K562 (cell line): ENCODE data around the gene NRG3. TPM values are rescaled to one million over a fixed set of nuclear protein-coding genes. Genes with fewer than 3 reads are reported as not detected.

ENCODE experiments used
- ATAC-seq: fragments of 200-7000 bp; cut with Tn5 transposase; 3 replicates; pipeline ENCODE4 v1.9.1; 2020; ENCODE audit warnings: moderate library complexity
- BruUV-seq: library from RNA; stranded (reverse); fragments of 400-500 nt; replicated peaks from 2 replicates; lab custom pipeline; 2021; lab: Mats Ljungman, UMichigan
- CTCF ChIA-PET: fragments of 300-600 bp; formaldehyde crosslinking; extraction: SDS; loops from one replicate; lab custom pipeline; 2021; ENCODE audit warnings: low intra/inter-chr PET ratio; lab: Yijun Ruan, JAX
- POLR2A ChIA-PET: fragments of 300-600, 350-650 bp; sonication (Branson Sonifier 250); formaldehyde crosslinking; extraction: SDS; loops from one replicate; lab custom pipeline; 2021; ENCODE audit warnings: antibody characterized with exemption, inconsistent platforms; lab: Yijun Ruan, JAX
- DNase-seq, 4 experiments: peaks; one replicate each; pipeline versions ENCODE4 v3.0.0 to v3.0.0-alpha.2; 2011 to 2018; ENCODE audit warnings: low spot score in 3 of 4, mixed read lengths in 3 of 4; ENCODE audit errors: extremely low read depth in 1 of 4
- FAIRE-seq: peaks from 2 replicates; lab custom pipeline; 2011; peaks lifted over from hg19 to GRCh38; lab: Jason Lieb, UNC
- H2AFZ ChIP-seq: 2 replicates; pipeline ENCODE4 v1.6.0; 2011; ENCODE audit warnings: low read depth, low read length, control low read depth, inconsistent platforms
- H3K27ac ChIP-seq: fragments of 200-600 bp; 3 replicates; pipeline ENCODE4 v1.8.0; 2011; ENCODE audit warnings: low read depth, mild to moderate bottlenecking, control low read depth, inconsistent platforms, low read length, moderate library complexity, mixed read lengths; ENCODE audit errors: extremely low read depth
- H3K27me3 ChIP-seq, 2 experiments: fragments of 300-600 bp in 1 of 2; 2 replicates in 1 of 2; 3 replicates in 1 of 2; pipeline versions ENCODE4 v1.6.0 to v1.8.0; 2011; ENCODE audit warnings: inconsistent platforms in 2 of 2, low read length in 2 of 2, mild to moderate bottlenecking in 1 of 2, mixed read lengths in 1 of 2, moderate library complexity in 1 of 2; ENCODE audit not compliant: control insufficient read depth in 2 of 2, insufficient read depth in 2 of 2
- H3K36me3 ChIP-seq: fragments of 300-600 bp; 3 replicates; pipeline ENCODE4 v1.8.0; 2011; ENCODE audit warnings: mild to moderate bottlenecking, low read length, inconsistent platforms; ENCODE audit not compliant: control insufficient read depth, insufficient read depth
- H3K4me1 ChIP-seq, 2 experiments: fragments of 200-600 bp in 1 of 2; replicated peaks in 1 of 2; 2 replicates in 1 of 2; 3 replicates in 1 of 2; pipeline versions ENCODE4 v1.5.1 to v1.8.0; 2011; ENCODE audit warnings: inconsistent platforms in 2 of 2, low read length in 2 of 2, mild to moderate bottlenecking in 1 of 2, mixed read lengths in 1 of 2, moderate library complexity in 1 of 2; ENCODE audit not compliant: control insufficient read depth in 2 of 2, insufficient read depth in 2 of 2
- H3K4me2 ChIP-seq: 2 replicates; pipeline ENCODE4 v1.6.1; 2011; ENCODE audit warnings: low read length, control low read depth, inconsistent platforms, mixed read lengths; ENCODE audit not compliant: insufficient read depth
- H3K4me3 ChIP-seq: fragments of 200-600 bp; sonication (generic), shearing (Covaris generic); 2 replicates; pipeline ENCODE4 v1.5.1; 2016; ENCODE audit warnings: control low read depth, inconsistent platforms
- H3K79me2 ChIP-seq: fragments of 200-600 bp; 3 replicates; pipeline ENCODE4 v1.8.0; 2011; ENCODE audit warnings: low read length, inconsistent platforms; ENCODE audit not compliant: control insufficient read depth, insufficient read depth
- H3K9ac ChIP-seq, 2 experiments: 2 replicates each; pipeline versions ENCODE4 v1.6.0 to v1.6.1; 2011; ENCODE audit warnings: low read depth in 2 of 2, low read length in 2 of 2, control low read depth in 1 of 2, inconsistent platforms in 1 of 2, mild to moderate bottlenecking in 1 of 2, mixed read lengths in 1 of 2; ENCODE audit not compliant: insufficient read depth in 1 of 2
- H3K9me1 ChIP-seq: one replicate; pipeline ENCODE4 v1.6.0; 2011; ENCODE audit warnings: inconsistent platforms, mild to moderate bottlenecking, low read length, moderate library complexity; ENCODE audit not compliant: control insufficient read depth, insufficient read depth
- H3K9me3 ChIP-seq: replicated peaks from 2 replicates; pipeline ENCODE4 v1.5.1; 2011; ENCODE audit warnings: low read depth, low read length, inconsistent platforms; ENCODE audit not compliant: control insufficient read depth, insufficient read depth
- H4K20me1 ChIP-seq: replicated peaks from 2 replicates; pipeline ENCODE4 v1.6.1; 2011; ENCODE audit warnings: low read length, inconsistent platforms, mixed read lengths; ENCODE audit not compliant: control insufficient read depth, insufficient read depth
- AFF4 ChIP-seq: sonication (generic); formaldehyde crosslinking; IDR thresholded peaks from 2 replicates; pipeline ENCODE4 v1.8.0; 2023; ENCODE audit warnings: mild to moderate bottlenecking, missing genetic modification reagents
- EZH2 ChIP-seq: IDR thresholded peaks from 2 replicates; pipeline ENCODE4 v1.6.1; 2012; ENCODE audit warnings: low read depth, mild to moderate bottlenecking, inconsistent platforms, low read length, borderline replicate concordance
- KLF1 ChIP-seq: fragments of 450-650 bp; IDR thresholded peaks from 2 replicates; pipeline ENCODE4 v1.6.1; 2016; ENCODE audit warnings: missing genetic modification characterization, missing compliant biosample characterization
- ZNF212 ChIP-seq: fragments of 450-650 bp; formaldehyde crosslinking; IDR thresholded peaks from 2 replicates; pipeline ENCODE4 v1.4.0; 2020; ENCODE audit warnings: mild to moderate bottlenecking
- ZNF561 ChIP-seq: fragments of 450-650 bp; formaldehyde crosslinking; conservative IDR thresholded peaks from 2 replicates; pipeline ENCODE4 v1.4.0; 2020; ENCODE audit warnings: mild to moderate bottlenecking, moderate library complexity
- WGBS: fragments of 100-300 bp; shearing (Covaris generic); methylation state at CpG from one replicate; pipeline ENCODE4 v1.1.6; 2016; ENCODE audit warnings: low coverage, mixed read lengths; ENCODE audit not compliant: insufficient coverage; ENCODE audit errors: missing lambda C conversion rate; 5-methylcytosine and 5-hydroxymethylcytosine counted together
- in situ Hi-C: fragments of 300-500 bp; cut with MboI; formaldehyde crosslinking; loops from 4 replicates; pipeline ENCODE4 v1.15.0; 2018; ENCODE audit warnings: inconsistent platforms, mixed read lengths
- intact Hi-C: fragments of 100-400 bp; cut with micrococcal nuclease; formaldehyde crosslinking; loops from 2 replicates; pipeline ENCODE4 v1.14.2; 2022
- polyA plus RNA-seq, 8 experiments: library from polyadenylated mRNA; depleted of rRNA in 4 of 8; stranded (reverse) in 5 of 8; unstranded in 3 of 8; fragments of >200 nt; fragmentation: Nextera tagmentation in 2 of 8; fragmentation: Illumina TruSeq in 1 of 8; extraction: Ambion mirVana in 2 of 8; extraction: Trizol in 1 of 8; gene quantifications; 2 replicates each; pipeline versions ENCODE4 v1.2.1 to v1.2.3, GENCODE V29; 2011 to 2014; ENCODE audit warnings: inconsistent platforms in 1 of 8, missing spikeins in 1 of 8
- total RNA-seq, 7 experiments: library from RNA; depleted of rRNA in 6 of 7; stranded (reverse); fragments of >200 nt in 6 of 7; fragmentation: Illumina TruSeq in 2 of 7; extraction: Trizol in 2 of 7; gene quantifications; 2 replicates each; pipeline versions ENCODE4 v1.2.1 to v1.2.3, GENCODE V29; 2011 to 2021; ENCODE audit warnings: low replicate concordance in 1 of 7

Gene NRG3
- total and polyA plus RNA-seq, 9 of the 15 experiments (the other 6 are each of a cell fraction or from before 2014, with no cell fraction given), result not detected

GRCh38 chr10:82472406-82473335, 597.7 kb downstream of the NRG3 start:
- no peak overlapping the region for H2AFZ ChIP-seq
- H3K9me1 ChIP-seq, result no peaks in the 10 kb centered on the region
- WGBS, result 1% methylated on average over 5 of the region's 5 CpGs
- in situ Hi-C loops (no loop called here), intact Hi-C loops (no loop called here)
- H4K20me1 ChIP-seq, result no peaks in the 10 kb centered on the region
- ChIA-PET CTCF (no interaction called here), POLR2A (interaction anchor here (0.6 kb wide), 1 partner anchor 1225 kb away, joined by 3 read pairs; no protein-coding TSS in a partner anchor)
- H3K9ac ChIP-seq, result no peak overlapping the region
- no peaks in the 10 kb centered on the region for H3K27me3 ChIP-seq
- no peak overlapping the region for H3K27ac ChIP-seq
- no peaks in the 10 kb centered on the region for H3K4me1 ChIP-seq
- H3K9me3 ChIP-seq, result no peaks in the 10 kb centered on the region; the same call in 1 of the 2 replicates
- ATAC-seq (no peak), FAIRE-seq (no peak), DNase-seq (no peak)
- BruUV-seq, result no TSS peak
- no peak overlapping the region for H3K4me2 ChIP-seq
- H3K79me2 ChIP-seq, result no peaks in the 10 kb centered on the region
- H3K36me3 ChIP-seq, result no peaks in the 10 kb centered on the region
- no peak overlapping the region for H3K4me3 ChIP-seq
- TF ChIP-seq ZNF561, result no peak
- no peak for TF ChIP-seq EZH2
- no peak for TF ChIP-seq AFF4 (CRISPR knock-in tag)
- no peak for TF ChIP-seq ZNF212 (CRISPR knock-in tag)
- no peak for TF ChIP-seq KLF1 (tag)
